HG02970 (cell line): ENCODE measurements around the gene UTP11.
"Not testable (repeated sequence)": the region's sequence is repeated elsewhere in the genome, so short reads cannot be mapped to it uniquely, and the experiment has no call there.

Experiments
- ATAC-seq: cut with Tn5 transposase; IDR thresholded peaks from one replicate; pipeline ENCODE4 v1.9.1; 2021; ENCODE audit warnings: mild to moderate bottlenecking, moderate library complexity, moderate number of reproducible peaks; ENCODE audit not compliant: unreplicated experiment, low FRiP score

UTP11 gene

GRCh38 chr1:38012363-38013226 lies at the start of gene UTP11:
Gene UTP11 (plus strand): TSS chr1:38012734. CDS start chr1:38012803, 69 bp downstream.
- ATAC-seq, result peak; percentile 94

- not testable (repeated sequence) for ATAC-seq
These were observed 48.4 kb upstream of the UTP11 start for GRCh38 chr1:37964106-37964505.

- ATAC-seq, result no peak
These were observed 47.2 kb upstream of the UTP11 start for GRCh38 chr1:37965301-37965700.

- not testable (repeated sequence) for ATAC-seq
These were observed 38.9 kb upstream of the UTP11 start for GRCh38 chr1:37973684-37974083.

GRCh38 chr1:37974567-37974966 lies 38.0 kb upstream of the UTP11 start:
- no peak for ATAC-seq

- ATAC-seq, result not testable (repeated sequence)
These were observed 37.5 kb upstream of the UTP11 start for GRCh38 chr1:37975083-37975482.

GRCh38 chr1:37978541-37978940 lies 34.0 kb upstream of the UTP11 start:
- ATAC-seq, result no peak

- no peak for ATAC-seq
These were observed 29.0 kb upstream of the UTP11 start for GRCh38 chr1:37983546-37983945.

- no peak for ATAC-seq
These were observed 24.9 kb upstream of the UTP11 start for GRCh38 chr1:37987679-37988078.

GRCh38 chr1:37989361-37989930 lies 23.1 kb upstream of the UTP11 start:
- ATAC-seq, result peak; percentile 25

- no peak for ATAC-seq
These were observed 17.5 kb upstream of the UTP11 start for GRCh38 chr1:37994886-37995566.

GRCh38 chr1:37995751-37996345 lies 16.7 kb upstream of the UTP11 start:
- no peak for ATAC-seq

GRCh38 chr1:37997256-37998088 lies 15.1 kb upstream of the UTP11 start:
- ATAC-seq, result no peak

GRCh38 chr1:37998089-37998808 lies 14.3 kb upstream of the UTP11 start:
- no peak for ATAC-seq

GRCh38 chr1:37998913-37999429 lies 13.6 kb upstream of the UTP11 start:
- ATAC-seq, result no peak

- ATAC-seq, result no peak
These were observed 12.9 kb upstream of the UTP11 start for GRCh38 chr1:37999430-38000232.

GRCh38 chr1:38000233-38000528 lies 12.4 kb upstream of the UTP11 start:
- no peak for ATAC-seq
